HG03159 (cell line): Measurements from ENCODE around the gene CREG2.

Experiments
- ATAC-seq: cut with Tn5 transposase; IDR thresholded peaks from one replicate; pipeline ENCODE4 v1.9.1; 2021; ENCODE audit warnings: mild to moderate bottlenecking, moderate library complexity; ENCODE audit not compliant: unreplicated experiment

CREG2 gene

GRCh38 chr2:101410114-101410513 lies 22.8 kb upstream of the CREG2 start:
- no peak for ATAC-seq

DNA sequence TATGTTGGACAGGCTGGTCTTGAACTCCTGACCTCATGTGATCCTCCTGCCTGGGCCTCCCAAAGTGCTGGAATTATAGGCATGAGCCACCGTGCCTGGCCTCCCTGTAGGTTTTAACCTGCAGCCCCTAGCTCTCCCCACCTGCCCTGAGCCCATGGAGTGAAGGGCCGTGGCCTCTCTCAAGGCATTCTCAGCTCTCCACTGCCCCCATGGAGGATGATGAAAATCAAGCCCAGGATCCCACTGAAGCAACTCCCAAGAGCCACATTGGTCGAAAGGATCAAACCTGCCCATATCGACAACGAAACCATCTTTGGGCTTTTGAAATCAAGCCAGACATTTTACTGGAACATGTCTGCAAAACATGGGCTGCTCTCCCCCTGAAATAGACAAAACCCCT lies 22.4 kb upstream of the CREG2 start:
- no peak for ATAC-seq

DNA sequence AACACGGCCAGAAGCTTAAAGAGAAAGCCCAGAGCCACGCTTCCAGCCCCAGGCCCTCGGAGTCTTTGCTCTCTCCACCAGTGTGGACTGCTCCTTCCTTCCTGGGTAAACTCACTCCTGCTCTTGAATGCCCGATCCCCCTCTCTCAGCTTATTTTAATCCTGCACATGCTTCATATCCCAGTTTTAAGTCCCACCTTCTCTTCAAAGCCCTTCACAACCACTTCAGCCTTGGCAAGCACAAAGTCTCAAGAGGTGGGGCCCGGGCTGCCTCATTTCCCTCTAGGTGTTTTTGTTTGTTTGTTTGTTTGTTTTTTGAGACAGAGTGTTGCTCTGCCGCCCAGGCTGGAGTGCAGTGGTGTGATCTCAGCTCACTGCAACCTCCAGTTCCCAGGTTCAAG lies 21.6 kb upstream of the CREG2 start:
- no peak for ATAC-seq

GRCh38 chr2:101405351-101405899 lies 18.1 kb upstream of the CREG2 start:
- no peak for ATAC-seq

GRCh38 chr2:101403745-101404144 lies 16.4 kb upstream of the CREG2 start:
- ATAC-seq, result no peak

GRCh38 chr2:101402630-101403029 lies 15.3 kb upstream of the CREG2 start:
- ATAC-seq, result no peak

- ATAC-seq, result no peak
Observed at GRCh38 chr2:101401906-101402305, 14.6 kb upstream of the CREG2 start.

GRCh38 chr2:101401326-101401665 lies 14.0 kb upstream of the CREG2 start:
- no peak for ATAC-seq

DNA sequence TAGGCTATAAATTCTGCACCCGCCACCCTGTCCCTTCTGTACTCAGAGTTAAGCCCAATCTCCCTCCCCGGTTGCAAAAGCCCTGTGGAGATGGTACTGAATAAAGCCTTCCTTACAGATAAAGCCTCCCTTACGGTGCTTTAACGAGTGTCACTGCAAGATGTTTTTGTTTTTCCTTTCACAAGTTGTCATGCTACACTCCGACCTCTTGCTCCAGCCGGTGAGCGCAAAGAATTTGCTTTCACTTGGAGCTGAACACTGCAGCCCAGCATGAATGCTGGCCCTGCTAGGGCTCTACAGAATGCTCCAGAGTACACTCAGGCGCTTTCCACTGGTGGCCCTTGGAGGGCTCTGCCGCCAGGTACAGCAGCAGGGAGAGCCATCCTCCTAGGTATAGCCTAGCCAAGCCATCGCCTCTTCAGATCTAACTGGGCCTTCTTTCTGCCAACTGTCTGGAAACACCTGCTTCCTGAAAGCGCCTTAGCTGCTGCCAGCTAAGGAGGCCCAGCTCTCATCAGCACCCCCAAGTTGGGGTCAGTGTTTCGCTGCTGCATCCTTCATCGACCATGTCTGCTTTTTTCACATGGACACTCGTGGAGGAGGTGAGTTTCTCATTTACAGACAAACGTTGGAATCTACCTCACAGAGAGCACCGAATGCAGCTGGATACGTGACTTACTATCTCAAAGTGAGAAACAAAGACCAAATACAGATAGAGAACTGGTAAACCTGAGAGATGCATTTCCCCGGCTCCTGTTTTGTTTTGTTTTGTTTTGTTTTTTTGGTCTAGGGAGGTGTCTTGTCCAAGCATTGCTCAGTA lies 13.4 kb upstream of the CREG2 start:
- no peak for ATAC-seq

DNA sequence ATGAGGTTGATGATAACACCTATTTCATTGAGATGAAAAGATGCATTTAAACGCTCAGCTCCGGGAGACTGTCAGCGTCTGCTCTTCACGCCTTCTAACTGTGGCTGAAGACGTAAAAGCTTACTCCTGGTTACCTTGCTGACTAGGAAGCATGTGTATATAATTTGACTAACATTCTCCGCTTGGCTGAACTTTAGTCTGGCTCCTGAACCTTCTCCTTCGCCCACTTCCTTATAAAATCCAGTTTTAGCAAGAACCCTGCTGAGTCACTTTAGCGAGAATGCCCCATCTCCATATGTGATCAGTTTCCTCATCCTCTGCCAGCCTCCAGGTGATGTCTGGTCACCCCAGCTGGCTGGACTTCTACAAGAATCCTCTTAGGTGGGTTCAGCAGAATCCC lies 12.7 kb upstream of the CREG2 start:
- no peak for ATAC-seq

DNA sequence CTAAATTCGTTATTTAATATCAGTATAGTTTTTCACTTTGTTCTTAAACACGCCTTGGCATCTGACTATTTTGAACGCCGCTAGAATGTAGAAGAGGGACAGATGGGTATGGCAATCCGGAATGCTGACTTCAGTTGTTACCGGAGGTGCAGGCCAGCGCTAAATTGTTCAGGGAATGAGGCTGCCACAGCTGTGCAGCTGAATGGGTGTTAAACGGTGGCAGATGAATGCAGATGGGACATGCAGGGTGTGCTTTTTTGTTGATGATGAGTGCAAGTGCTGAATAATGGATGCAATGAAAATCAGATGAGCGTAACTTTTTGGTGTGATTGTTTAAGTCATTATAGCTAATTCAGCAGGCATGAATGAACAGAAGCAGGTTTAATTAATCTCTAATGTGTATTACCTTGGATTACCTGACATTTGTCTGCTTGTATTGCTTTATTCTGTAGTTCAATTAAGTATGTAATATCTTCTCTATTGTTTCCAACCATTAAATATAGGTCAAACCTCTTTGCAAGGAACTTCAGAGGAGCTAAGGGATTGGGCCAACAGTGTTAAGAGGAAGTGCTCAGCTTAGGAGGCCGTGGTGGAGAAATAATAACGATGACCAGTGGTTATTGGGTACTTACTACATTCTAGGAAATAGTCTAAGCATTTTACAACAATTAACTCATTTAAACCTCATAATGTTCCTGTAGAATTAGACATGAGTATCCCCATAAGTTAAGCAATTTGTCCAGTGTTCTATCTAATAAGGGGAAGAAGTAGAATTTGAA lies 11.9 kb upstream of the CREG2 start:
- no peak for ATAC-seq

DNA sequence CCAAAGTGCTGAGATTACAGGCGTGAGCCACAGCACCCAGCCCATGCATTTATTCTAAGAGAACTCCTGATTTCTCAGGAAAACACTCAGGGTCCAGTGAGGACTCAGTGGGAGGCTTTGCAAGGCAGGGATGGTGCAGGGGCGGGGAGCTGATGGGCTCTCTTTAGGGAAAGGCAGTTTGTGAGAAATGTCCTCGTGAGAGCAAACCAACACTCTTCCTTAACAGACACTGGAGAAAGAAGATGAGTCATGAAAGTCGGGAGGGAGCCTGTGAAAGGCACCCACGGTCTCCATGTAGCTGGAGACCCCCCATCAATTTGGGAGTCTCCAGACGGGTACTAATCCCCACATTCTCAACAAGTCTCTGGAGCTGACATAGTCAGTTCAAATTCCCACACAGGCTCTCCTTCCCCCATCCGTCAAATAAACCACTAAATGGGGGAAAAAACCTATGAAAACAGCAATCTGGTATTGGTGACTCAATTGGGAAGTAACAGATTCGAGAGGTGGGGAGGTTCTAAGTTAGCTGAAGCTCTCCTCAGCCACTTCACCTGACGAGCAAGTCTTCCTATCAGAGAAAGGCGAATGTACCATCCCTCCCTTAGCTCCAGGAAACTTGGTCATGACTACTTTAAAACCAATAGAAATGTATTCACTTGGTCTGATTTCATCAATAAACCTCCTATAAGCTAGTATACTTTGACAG lies 11.0 kb upstream of the CREG2 start:
- no peak for ATAC-seq

DNA sequence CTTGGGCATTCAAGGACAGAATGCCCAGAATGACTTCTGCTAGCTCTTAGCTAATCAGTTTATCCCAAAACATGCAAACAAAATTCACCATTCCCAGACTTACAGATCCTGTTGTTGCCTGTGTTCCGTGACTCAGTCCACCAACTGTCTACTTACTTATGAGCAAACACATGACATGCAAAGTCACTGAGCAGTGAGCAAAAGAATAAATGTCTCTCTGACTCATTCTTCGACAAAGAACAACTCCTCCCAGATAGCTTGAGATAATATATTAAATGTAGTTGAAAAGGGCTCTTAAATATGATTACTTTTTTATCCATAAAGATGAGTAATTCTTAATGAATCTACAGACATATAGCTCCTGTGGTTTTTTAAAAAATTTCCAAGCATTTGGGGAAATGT lies 9.0 kb upstream of the CREG2 start:
- no peak for ATAC-seq

GRCh38 chr2:101395545-101396315 lies 8.4 kb upstream of the CREG2 start:
- ATAC-seq, result no peak

DNA sequence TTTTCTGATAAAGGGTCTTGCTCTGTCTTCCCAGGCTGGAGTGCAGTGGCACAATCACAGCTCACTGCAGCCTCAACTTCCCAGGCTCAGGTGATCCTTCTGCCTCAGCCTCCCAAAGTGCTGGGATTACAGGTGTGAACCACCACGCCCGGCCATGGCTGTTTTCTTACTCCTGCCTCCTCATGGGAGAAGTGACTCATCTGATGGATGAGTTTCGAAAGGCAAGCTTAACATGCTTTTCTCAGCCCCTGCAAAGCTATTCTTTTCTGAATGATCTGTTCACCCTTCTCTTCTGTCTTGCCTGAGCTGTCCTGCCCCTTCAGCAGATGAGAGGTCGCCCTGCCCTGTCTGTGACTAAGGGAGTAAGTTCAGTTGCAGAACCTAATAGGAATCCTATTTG lies 929 bp upstream of the CREG2 start:
- ATAC-seq, result no peak

DNA sequence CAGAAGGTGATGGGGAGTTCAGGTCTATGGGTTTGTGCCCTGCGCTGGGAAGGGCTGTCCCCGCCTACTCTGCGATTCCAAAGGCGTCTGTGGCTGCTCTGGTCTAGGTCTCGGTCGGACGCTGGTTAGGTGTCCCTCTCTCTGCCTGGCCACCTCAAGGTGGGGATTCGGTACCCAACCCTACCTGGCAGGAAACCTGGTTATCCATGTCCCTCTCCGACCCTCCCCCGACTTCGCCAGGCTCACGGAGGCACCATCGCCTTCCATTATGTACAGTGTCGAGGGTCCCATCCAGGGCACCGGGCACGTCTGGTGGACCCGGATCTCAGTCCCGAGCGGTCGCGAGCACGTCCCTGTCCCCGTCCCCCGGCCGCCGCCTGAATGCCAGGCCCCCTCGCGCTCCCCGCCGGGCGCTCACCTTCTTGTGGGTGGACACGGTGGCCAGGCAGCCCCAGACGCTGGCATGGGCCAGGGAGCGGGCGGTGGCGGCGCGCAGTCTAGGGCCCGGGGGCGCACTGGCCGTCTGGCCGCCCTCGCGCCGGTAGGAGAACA lies 628 bp downstream of the CREG2 start:
- ATAC-seq, result no peak

- ATAC-seq, result no peak
Observed at GRCh38 chr2:101383016-101383541, 4.2 kb downstream of the CREG2 start.

DNA sequence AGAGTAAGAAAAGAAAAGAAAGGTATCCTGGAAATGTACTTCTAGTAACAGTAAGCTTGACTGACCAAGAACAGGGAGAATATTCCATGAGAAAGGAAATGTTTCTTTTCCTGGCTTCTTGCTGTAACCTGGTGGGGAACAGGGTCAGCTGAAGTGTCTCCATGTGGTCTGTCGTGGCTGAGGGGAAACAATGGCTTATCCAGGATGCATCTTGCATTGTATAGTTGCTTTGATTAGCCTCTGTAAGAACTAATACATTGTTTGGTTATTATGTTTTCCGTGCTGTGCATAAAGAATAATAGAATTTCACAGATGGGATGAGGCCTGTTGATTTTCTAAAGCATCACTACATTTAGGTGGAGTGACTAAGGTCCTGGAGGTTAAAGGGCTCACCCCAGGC lies 4.9 kb downstream of the CREG2 start:
- ATAC-seq, result no peak

DNA sequence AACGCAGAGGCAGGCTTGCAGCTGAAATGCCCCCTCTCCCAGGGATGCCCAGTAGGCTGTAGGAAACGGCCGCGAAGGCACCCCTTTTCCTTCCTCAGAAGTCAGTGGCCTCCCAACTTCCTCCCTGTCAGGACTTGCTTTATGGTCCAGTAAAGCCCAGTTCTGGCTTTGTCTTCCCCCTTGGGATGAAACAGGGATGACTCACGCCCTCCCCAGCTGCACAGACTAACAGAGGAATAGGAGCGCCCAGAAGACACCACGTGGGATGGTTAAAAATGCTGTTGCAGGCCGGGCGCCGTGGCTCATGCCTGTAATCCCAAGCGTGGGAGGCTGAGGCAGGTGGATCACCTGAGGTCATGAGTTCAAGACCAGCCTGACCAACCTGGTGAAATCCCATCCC lies 6.9 kb downstream of the CREG2 start:
- no peak for ATAC-seq

DNA sequence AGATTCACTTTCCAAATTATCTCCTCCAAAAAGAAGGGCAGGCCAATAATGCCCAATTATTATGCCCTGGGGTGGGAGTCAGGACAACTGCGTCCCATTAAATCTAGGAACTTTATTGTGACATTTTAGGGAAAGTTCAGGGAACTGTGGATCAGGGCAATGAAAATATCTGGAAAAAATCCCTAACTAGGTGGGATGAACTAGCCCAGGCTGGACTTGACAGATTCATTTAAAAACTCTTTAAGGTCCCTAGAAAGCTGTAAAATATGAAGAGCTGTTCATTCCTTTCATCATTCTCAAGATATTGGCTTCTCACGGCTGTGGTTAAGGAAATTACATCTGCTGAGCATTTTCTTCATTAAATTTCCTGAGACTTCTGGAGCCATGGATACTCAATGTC lies 8.2 kb downstream of the CREG2 start:
- ATAC-seq, result no peak
